Astrocyte (in vitro differentiated cells and primary cell): ENCODE results near the gene APOA1.

Source experiments
- CTCF ChIP-seq: IDR thresholded peaks from 2 replicates; pipeline ENCODE4 v1.5.1; 2011; ENCODE audit warnings: low read depth, mild to moderate bottlenecking, inconsistent platforms, low read length, moderate library complexity; ENCODE audit not compliant: insufficient read depth
- EZH2 ChIP-seq: IDR thresholded peaks from 2 replicates; pipeline ENCODE4 v1.6.1; 2012; ENCODE audit warnings: mild to moderate bottlenecking, low read length, inconsistent platforms; ENCODE audit not compliant: insufficient read depth

GRCh38 chr11:116831790-116832349 is 5.6 kb downstream of the APOA1 start:
- TF ChIP-seq CTCF, result no peak
- no peak for TF ChIP-seq EZH2
